Activated CD4-positive, CD25-positive, alpha-beta regulatory T cell (primary cell): ENCODE data around the gene PSPN.
"Not testable (repeated sequence)": the region's sequence is repeated elsewhere in the genome, so short reads cannot be mapped to it uniquely, and the experiment has no call there.

ENCODE experiments used
- DNase-seq, 4 experiments: peaks; one replicate each; lab custom pipeline; 2025; lab: John Stamatoyannopoulos, UW

PSPN gene

GRCh38 chr19:6402837-6403608 lies 27.3 kb upstream of the PSPN start:
- no peak for DNase-seq

DNA sequence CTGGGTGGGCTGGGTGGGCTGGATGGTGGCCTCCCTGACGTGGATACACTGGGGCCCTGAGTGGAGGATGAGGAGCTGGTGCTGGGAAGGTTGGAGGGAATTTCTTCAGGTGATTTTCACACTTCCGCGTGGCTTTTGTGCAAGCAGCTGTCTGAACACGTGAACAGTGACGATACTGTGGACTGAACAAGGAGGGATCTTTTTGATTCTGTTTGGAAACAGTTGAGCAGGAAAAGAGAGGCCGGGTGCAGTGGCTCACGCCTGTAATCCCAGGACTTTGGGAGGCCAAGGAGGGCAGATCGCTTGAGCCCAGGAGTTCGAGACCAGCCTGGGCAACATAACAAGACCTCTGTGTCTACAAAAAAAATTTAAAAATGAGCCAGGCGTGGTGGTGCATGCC lies 26.3 kb upstream of the PSPN start:
- DNase-seq, result no peak

DNA sequence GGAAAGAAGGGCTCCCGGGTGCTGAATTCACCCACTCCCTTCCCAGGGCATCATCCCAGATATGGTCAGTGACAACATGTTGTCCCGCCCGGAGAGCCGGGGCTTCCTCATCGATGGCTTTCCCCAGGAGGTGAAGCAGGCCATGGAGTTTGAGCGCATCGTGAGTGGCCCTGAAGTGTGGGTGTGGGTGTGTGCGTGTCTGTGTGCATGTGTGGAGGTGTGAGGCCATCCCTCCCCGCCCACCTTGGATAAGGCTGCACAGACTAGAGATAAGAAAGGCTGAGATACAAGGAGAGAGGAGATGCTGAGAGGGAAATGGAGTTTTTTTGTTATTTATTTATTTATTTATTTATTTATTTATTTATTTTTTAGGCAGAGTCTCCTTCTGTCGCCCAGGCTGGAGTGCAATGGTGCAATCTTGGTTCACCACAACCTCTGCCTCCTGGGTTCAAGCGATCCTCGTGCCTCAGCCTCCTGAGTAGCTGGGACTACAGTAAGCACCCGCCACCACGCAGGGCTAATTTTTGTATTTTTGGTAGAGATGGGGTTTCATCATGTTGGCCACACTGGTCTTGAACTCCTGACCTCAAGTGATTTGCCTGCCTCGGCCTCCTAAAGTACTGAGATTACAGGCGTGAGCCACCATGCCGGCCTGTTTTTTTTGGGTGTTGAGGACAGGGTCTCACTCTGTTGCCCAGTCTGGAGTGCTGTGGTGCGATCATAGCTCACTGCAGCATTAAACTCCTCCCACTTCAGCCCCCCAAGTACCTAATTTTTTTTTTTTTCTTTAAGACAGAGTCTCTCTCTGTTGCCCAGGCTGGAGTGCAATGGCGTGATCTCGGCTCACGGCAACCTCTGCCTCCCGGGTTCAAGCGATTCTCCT lies 24.6 kb upstream of the PSPN start:
- not testable (repeated sequence) for DNase-seq

GRCh38 chr19:6396305-6396704 lies 20.6 kb upstream of the PSPN start:
- DNase-seq, result no peak

GRCh38 chr19:6394831-6395230 lies 19.1 kb upstream of the PSPN start:
- no peak for DNase-seq

DNA sequence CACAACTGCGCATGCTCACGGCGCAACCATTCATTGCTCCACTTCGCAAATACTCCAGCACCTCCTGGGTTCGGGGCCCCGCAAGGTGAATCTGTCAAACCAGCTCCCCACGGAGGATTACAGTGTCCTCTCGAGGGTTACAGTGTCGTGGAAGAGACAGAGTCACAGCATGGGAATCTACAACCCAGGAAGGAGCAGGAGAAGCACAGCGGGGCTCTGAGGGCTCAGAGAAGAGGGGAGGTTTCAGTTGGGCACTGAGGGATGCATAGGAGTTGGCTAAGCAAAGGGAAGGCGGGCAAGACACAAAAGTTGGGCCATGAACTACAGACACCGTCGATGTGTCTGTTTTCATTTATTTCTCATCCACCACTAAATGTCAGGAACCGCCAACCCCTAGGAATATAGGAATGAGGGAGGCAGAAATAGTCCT lies 18.3 kb upstream of the PSPN start:
- no peak for DNase-seq

DNA sequence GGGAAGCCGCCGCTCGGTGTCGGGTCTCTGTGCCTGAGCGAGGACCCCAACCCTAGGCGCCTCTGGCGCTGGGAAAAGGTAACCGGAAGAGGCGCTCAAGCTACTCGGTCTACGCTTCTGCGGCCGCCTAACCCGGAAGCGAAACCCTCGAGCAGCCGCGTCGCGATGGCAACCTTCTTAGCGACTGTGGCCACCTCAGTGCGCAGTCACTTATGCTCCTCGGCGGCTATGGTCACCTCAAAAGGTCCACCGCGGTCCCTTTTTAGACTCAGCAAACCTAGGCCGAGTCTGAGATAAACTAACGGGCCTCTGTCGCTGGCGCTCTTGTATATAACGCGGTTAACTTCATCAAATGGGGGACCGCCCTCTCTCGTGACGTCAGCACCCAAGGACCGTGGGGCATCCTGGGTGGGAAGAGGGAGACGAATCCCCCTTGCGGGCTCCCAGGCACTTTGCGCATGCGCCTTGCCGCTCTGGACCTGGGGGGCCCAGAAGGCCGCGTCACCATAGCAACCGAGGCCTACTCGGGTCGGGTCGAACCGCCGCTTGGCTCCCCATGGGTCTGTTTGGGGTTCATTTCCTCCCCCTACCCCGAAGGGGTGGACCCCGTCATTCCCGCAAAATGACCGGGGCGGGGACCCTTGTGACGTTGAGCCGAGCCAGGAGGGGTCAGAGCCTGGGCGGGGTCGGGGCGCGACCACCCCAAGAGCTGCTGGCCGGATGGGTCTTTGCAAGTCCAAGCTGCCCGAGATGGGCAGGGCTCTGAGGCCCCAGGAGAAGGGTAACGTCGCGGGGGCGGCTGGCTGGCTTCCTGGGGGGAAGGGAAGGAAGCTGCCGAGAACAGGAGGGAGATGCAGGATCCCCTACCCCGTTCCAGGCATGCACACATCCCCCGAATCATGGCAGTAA lies 17.6 kb upstream of the PSPN start, which contains the start of gene GTF2F1:
TSS of gene GTF2F1 (minus strand) at position 91 of the 909 bp plus-strand sequence. CDS start 169 bp downstream, outside the sequence.
- DNase-seq, result peak; percentile 81 to 86 (median 82)

DNA sequence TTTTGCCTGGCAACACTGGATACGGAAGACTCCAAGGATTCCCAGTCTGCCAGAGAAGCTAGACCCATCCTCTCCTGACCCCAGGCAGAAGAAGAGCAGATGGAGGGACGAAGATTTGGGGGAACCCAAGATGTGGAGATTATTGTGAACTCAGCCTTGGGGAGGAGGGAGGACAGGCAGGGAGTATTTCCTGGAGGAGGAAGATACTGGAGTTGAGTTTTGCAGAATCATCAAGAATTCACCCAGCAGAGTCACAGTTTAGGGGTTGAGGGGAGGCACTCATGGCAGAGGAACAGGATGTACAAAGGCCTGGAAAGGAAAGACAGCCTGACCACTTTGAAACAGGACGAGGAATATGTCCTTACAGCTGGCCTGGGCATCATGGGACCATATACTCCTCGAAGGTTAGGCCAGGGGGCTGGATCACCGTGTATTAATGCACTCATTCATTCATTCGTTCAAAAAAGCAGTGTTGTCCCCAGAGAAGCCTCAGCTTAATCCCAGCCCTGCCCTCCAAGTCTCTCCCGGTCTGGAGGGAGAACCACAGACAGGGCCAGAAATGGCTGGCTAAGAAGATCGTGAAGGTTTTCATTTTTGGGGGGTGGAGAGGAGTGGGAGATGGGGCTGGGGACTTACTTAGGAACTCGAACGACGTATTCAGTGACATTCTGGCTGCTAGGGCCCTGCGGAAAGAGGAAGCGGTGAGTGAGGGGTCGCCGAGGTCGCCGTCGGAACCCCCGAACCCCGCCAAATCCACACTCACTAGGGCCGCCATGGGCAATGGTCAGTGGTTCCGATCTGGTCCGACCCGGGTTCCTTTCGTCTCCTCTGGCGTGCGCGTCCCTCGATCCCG lies 16.7 kb upstream of the PSPN start:
- DNase-seq, result no peak

DNA sequence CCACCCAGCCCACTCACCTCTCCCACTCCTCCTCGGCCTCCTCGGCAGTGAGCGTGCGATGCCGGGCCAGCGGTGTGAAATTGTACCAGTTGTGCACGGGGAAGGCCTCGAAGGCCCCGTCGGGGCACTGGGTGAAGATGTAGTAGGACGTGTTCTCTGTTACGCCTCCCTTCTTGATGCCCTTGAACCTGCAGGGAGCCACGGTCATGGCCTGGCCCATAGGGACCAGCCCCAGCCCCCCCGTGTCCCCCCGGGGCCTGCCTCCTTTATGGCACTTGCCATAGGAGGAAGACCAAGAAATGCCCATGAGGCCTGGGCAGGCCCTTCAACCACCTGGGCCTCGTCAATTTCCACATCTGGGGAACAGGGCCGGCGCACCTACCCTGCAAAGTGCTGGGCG lies 11.6 kb upstream of the PSPN start:
- DNase-seq, result no peak

DNA sequence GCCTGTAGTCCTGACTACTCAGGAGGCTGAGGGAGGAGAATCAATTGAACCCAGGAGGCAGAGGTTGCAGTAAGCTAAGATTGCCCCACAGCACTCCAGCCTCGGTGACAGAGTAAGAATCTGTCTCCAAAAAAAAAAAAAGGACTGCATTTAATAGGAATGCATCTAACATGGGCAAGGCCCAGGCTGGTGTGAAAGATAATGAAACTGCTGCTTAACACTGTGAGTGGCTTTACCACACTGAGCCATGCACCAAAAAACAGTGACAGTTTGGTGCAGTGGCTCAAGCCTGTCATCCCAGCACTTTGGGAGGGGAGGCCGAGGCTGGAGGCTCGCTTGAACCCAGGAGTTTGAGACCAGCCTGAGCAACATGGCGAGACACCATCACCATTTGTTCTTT lies 8.6 kb upstream of the PSPN start:
- DNase-seq, result no peak

DNA sequence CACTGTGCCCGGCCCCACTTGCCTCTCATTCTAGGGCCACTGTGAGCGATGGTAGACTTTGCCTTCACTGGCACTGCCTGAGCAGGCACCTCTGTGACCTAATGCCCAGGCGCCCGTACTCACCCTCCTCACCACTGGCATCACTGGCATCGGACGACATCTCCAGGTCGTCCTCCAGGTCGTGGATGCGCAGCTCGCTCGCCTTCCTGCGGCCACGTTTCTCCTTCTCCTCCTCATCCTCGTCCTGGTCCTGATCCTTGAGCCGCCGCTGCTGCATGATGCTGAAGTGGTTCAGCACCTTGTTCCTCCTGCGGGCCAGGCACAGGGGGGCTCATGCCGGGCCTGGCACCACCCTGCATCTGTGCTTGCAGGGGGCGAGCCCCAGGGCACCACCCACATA lies 7.5 kb upstream of the PSPN start:
- no peak for DNase-seq

DNA sequence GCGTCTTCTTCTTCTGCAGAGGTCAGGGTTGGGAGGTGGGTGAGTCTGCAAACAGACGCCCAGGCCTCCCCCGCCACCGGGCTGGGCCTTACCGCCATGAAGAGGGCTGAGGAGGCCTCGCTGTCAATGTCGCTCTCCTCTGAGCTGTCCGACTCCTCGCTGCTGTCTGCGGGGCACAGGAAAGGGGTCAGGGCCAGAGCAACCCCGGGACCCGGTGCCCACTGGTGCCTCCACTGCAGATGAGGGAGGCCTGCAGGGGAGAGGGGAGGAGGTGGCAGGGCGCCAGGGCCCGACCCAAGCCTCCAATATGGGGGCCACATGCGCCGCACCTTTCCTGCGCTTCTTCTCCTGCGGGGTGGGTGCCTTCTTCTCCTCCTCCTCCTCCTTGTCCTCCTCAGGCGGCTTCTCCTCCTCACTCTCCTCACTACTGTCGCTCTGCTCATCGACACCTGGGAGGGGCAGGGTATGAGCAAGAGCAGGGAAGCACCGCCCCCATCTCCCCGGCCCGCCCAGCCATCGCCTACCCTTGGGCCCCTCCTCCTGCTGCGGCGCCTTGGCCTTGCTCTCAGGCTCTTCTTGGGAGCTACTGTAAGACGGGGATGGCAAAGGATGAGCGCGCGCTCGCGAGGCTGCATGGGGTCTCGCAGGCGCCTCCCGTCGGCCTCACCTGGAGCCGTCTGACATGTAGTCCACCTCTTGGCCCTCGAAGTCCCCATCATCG lies 5.5 kb upstream of the PSPN start:
- no peak for DNase-seq

- DNase-seq, result no peak
Measured at GRCh38 chr19:6379744-6380143, 4.0 kb upstream of the PSPN start.

DNA sequence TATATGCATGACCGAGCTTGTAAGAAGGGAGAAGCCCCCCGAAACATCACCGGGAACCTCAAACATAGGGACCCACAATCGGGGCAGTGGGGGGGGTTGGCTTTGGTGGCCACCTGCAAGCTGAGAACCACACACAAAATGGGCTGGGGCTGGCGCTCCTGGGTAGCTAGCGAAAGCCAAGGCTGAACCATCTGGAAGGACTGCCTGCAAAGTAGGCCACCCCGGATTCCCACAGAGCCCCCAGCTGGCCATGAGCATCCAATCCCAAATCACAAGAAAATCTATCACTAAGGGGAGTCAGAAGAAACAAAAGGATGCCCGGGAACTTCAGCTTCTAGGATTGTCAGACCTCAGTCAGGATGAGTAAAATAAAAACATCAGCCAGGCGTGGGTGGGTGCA lies 2.8 kb upstream of the PSPN start:
- no peak for DNase-seq

DNA sequence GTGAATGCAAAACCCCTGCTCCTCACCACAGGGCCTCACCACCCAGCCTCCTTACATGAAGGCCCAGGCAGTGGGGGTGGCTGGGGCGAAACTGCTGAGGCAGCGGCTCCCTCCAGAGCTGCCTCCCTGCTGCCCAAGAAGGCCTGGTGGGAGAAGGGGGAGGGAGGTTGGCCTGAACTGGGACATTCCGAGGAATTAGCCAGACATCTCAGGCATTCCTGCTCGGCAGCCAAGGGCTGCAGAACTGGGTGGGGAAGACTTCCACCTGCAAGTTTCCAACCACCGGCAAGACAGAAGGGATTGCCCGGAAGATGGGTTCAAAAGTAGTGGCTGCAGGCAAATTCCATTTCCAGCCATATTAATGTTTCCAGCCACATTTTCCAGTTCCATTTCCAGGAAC lies 2.3 kb upstream of the PSPN start:
- no peak for DNase-seq

DNA sequence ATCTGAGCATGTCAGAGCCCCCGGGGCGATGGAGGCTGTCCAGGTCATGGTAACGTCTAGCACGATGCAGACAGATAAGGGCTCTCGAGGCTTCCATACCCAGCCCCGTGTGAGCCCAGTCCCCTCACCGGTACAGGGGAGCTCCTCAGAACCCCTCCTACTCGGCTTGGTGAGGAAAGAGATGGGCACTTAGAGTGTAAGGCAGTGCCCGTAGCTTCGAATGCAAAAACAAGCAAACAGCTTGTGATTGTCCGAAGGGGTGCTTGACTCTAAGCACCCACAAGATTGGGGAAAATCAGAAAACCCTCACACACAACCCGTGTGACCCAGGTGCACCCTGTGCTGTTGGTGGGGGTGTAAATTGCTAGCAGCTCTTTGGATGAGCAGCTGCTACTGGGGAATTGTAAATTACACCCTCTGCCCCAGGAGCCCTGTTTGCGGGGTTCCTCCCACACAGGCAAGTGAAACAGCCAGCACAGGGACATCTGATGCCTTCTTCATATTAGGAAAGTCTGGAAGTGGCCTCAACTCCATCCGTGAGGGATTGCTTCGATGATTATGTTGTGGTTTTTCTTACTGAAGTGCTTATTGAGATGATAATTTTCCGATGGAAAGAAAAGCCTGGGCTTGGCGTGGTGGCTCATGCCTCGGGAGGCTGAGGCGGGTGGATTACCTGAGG lies 918 bp upstream of the PSPN start:
- no peak for DNase-seq

DNA sequence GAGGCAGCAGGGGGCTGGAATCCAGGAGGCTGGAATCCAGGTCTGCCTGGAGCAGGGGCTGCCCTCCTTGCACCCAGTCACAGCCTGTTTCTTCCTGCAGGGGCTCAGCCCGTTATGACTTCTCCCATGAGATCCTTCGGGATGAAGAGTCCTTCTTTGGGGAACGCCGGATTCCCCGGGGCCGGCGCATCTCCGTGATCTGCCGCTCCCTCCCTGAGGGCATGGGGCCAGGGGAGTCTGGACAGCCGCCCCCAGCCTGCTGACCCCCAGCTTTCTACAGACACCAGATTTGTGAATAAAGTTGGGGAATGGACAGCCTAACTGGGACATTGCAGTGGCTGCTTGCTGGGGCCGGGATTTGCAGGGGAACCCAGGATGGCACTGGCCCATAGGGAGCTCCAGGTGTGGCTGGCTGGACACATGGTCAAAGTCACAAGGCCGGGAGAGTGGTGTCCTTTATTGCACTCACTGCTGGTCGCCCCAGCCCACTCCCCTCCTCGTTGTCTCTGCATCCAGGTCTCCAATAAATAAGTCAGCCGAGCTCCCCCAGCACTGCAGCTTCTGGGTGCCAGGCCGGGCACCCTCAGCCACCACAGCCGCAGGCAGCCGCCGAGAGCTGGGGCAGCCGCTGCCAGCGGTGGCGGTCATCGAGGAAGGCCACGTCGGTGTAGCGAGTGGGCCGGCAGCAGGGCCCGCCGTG lies 872 bp downstream of the PSPN start:
- no peak for DNase-seq

DNA sequence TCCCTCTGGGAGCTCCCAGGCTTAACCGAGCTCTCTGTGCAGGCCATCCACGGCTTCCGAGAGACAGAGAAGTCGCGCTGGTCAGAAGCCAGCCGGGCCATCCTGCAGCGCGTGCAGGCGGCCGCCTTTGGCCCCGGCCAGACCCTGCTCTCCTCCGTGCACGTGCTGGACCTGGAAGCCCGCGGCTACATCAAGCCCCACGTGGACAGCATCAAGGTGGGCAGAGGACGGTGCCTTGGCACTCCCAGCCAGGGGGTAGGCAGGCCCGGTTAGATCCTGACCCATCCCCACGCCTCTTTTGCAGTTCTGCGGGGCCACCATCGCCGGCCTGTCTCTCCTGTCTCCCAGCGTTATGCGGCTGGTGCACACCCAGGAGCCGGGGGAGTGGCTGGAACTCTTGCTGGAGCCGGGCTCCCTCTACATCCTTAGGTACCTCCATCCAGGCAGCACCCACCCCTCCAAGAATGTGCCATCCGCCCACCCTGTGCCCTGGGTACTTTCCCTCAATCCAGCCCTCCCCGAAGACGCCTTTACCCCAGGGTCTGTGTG lies 1.5 kb downstream of the PSPN start:
- no peak for DNase-seq

DNA sequence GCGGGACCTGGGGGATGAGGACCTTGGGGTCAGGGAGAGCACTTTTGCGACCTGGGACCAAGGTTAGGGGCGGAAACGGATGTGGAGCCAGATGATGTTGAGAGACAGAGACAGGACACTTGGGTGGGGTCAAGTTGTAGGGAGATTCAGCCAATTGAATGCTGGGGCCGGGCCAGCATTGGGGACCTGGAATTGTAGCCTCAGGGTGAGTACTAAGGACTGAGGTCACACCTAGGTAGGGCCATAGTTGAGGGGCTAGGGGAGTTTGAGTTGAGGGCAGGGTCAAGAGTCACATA lies 2.0 kb downstream of the PSPN start:
- DNase-seq, result no peak
